MM.1S (cell line): Measurements from ENCODE around the gene TOE1.

Experiments used
- DNase-seq: peaks from one replicate; pipeline ENCODE4 v3.0.0-alpha.2; 2015
- H2AFZ ChIP-seq: fragments of 300-600 bp; sonication (generic); 2 replicates; pipeline ENCODE4 v1.6.0; 2016; ENCODE audit warnings: antibody characterized with exemption, low read length
- H3F3A ChIP-seq: fragments of 300-600 bp; sonication (generic); 2 replicates; pipeline ENCODE4 v1.6.1; 2016; ENCODE audit warnings: mild to moderate bottlenecking, antibody characterized with exemption, low read length, moderate library complexity, mixed read lengths; ENCODE audit not compliant: insufficient read depth
- H3K27ac ChIP-seq: fragments of 300-600 bp; sonication (generic); 2 replicates; pipeline ENCODE4 v1.5.1; 2016; ENCODE audit warnings: mild to moderate bottlenecking, low read length
- H3K27me3 ChIP-seq: fragments of 300-600 bp; sonication (generic); replicated peaks from 2 replicates; pipeline ENCODE4 v1.6.0; 2016; ENCODE audit warnings: low read length; ENCODE audit not compliant: insufficient read depth
- H3K36me3 ChIP-seq: fragments of 300-600 bp; sonication (generic); replicated peaks from 2 replicates; pipeline ENCODE4 v1.6.1; 2016; ENCODE audit warnings: mild to moderate bottlenecking, low read length, mixed read lengths; ENCODE audit not compliant: insufficient read depth
- H3K4me1 ChIP-seq: fragments of 300-600 bp; sonication (generic); 2 replicates; pipeline ENCODE4 v1.6.1; 2016; ENCODE audit warnings: low read length, mixed read lengths
- H3K4me2 ChIP-seq: fragments of 300-600 bp; sonication (generic); 2 replicates; pipeline ENCODE4 v1.6.0; 2016; ENCODE audit warnings: low read depth, low read length
- H3K4me3 ChIP-seq: fragments of 300-600 bp; sonication (generic); 2 replicates; pipeline ENCODE4 v1.5.1; 2016; ENCODE audit warnings: low read length, mixed read lengths
- H3K79me2 ChIP-seq: fragments of 300-600 bp; sonication (generic); 2 replicates; pipeline ENCODE4 v1.6.1; 2016; ENCODE audit warnings: mixed run types, low read length, mixed read lengths
- H3K9ac ChIP-seq: fragments of 300-600 bp; sonication (generic); 2 replicates; pipeline ENCODE4 v1.6.1; 2016; ENCODE audit warnings: low read length, mixed read lengths
- H3K9me2 ChIP-seq: fragments of 300-600 bp; sonication (generic); replicated peaks from 2 replicates; pipeline ENCODE4 v1.6.1; 2016; ENCODE audit warnings: mild to moderate bottlenecking, low read length, mixed read lengths; ENCODE audit not compliant: insufficient read depth
- H3K9me3 ChIP-seq: fragments of 300-600 bp; sonication (generic); replicated peaks from 2 replicates; pipeline ENCODE4 v1.6.1; 2016; ENCODE audit warnings: mild to moderate bottlenecking, low read length, mixed read lengths; ENCODE audit not compliant: insufficient read depth
- H4K20me1 ChIP-seq: fragments of 300-600 bp; sonication (generic); 2 replicates; pipeline ENCODE4 v1.6.1; 2016; ENCODE audit warnings: mild to moderate bottlenecking, low read length, moderate library complexity, mixed read lengths; ENCODE audit not compliant: insufficient read depth
- EZH2 ChIP-seq: fragments of 300-600 bp; sonication (generic); optimal IDR thresholded peaks from 2 replicates; pipeline ENCODE3; 2017; ENCODE audit warnings: low read depth, mild to moderate bottlenecking, antibody characterized with exemption, low read length, mixed read lengths
- EZH2phosphoT487 ChIP-seq: fragments of 300-600 bp; sonication (generic); IDR thresholded peaks from 2 replicates; pipeline ENCODE4 v1.6.1; 2018; ENCODE audit warnings: antibody characterized with exemption, low read length
- TF ChIP-seq, protein P1 (sequence below): fragments of 300-600 bp; sonication (generic); IDR thresholded peaks from 2 replicates; pipeline ENCODE4 v1.5.1; 2016; ENCODE audit warnings: antibody characterized with exemption, low read length, mixed read lengths

The TOE1 gene

DNA sequence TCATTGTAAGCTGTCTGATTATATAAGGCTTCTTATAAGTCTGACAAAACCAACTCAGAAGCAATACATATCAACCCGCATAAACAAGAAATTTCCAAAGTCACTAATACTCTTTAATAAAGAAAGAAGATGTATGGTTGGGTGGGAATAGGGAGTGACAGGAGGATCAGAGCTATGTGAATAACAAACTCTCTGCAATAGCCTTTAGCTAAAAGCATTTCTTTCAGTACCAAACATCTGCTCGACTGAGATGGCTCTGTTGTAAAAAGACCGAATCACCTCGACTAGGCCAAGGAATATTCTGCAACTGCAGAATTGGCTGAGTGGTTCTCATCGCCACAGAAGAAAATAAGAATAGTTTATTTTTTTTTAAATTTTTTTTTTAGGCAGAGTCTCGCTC is 39.6 kb downstream of the TOE1 start:
- Histone ChIP-seq H4K20me1 (no peaks in the 10 kb centered on the region), H2AFZ (no peak overlapping the region), H3K4me3 (no peak overlapping the region), H3F3A (no peaks in the 10 kb centered on the region), H3K4me2 (no peak overlapping the region), H3K79me2 (no peaks in the 10 kb centered on the region), H3K27me3 (no peaks in the 10 kb centered on the region), H3K4me1 (peaks cover 20% of the 10 kb centered on the region), H3K9ac (no peak overlapping the region), H3K9me2 (no peaks in the 10 kb centered on the region), H3K9me3 (no peaks in the 10 kb centered on the region), H3K36me3 (no peaks in the 10 kb centered on the region), H3K27ac (no peak overlapping the region)
- DNase-seq = no peak
- no peak for TF ChIP-seq EZH2phosphoT487
- TF ChIP-seq EZH2 = no peak
- TF ChIP-seq, protein P1, sequence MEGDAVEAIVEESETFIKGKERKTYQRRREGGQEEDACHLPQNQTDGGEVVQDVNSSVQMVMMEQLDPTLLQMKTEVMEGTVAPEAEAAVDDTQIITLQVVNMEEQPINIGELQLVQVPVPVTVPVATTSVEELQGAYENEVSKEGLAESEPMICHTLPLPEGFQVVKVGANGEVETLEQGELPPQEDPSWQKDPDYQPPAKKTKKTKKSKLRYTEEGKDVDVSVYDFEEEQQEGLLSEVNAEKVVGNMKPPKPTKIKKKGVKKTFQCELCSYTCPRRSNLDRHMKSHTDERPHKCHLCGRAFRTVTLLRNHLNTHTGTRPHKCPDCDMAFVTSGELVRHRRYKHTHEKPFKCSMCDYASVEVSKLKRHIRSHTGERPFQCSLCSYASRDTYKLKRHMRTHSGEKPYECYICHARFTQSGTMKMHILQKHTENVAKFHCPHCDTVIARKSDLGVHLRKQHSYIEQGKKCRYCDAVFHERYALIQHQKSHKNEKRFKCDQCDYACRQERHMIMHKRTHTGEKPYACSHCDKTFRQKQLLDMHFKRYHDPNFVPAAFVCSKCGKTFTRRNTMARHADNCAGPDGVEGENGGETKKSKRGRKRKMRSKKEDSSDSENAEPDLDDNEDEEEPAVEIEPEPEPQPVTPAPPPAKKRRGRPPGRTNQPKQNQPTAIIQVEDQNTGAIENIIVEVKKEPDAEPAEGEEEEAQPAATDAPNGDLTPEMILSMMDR = no peak

DNA sequence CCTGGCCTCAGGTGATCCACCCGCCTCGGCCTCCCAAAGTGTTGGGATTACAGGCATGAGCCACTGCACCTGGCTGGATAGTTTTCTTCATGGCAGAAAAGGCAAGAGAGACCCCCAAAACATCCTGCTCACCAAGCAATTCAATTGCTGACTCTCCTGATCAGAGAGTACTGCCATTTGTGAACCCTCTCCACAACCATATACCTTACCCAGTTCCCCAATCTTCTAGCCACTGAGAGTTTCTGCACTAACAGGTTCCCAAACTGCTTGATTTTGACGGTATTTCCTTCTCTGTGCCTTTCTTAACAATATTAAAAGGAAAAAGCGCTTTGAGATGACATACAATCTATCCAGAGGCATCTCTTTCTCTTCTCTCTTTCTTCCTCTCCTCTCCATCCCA is 40.2 kb downstream of the TOE1 start:
- TF ChIP-seq, protein P1 = no peak
- TF ChIP-seq EZH2phosphoT487 (no peak), EZH2 (no peak)
- no peak overlapping the region for H3K4me3 ChIP-seq
- no peak for DNase-seq
- no peak overlapping the region for H3K27ac ChIP-seq
- no peaks in the 10 kb centered on the region for H3K36me3 ChIP-seq
- no peak overlapping the region for H3K4me2 ChIP-seq
- no peaks in the 10 kb centered on the region for H3K9me2 ChIP-seq
- no peaks in the 10 kb centered on the region for H3K79me2 ChIP-seq
- H2AFZ ChIP-seq = no peak overlapping the region
- H3K9ac ChIP-seq = no peak overlapping the region
- H4K20me1 ChIP-seq = no peaks in the 10 kb centered on the region
- H3K9me3 ChIP-seq = no peaks in the 10 kb centered on the region
- H3K27me3 ChIP-seq = no peaks in the 10 kb centered on the region
- H3F3A ChIP-seq = no peaks in the 10 kb centered on the region
- peaks cover 14% of the 10 kb centered on the region for H3K4me1 ChIP-seq

DNA sequence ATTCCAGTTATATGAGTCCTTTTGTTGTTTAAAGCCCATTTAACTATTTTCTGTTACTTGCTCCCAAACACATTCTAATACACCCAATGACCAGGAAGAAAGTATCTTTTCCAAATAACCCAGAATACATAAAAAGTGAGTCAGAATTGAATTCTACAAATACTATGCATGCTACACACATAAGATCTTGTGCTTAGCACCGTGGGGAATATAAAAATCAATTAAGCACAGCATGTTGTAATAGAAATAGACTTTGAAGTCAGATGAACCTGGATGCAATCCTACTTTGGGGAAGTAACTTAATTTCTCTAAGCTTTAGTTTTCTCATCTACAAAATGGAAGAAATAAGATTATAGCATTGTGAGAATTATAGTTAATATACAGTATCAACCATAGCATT is 40.8 kb downstream of the TOE1 start:
- no peak overlapping the region for H2AFZ ChIP-seq
- H3K9me2 ChIP-seq = no peaks in the 10 kb centered on the region
- H3K4me2 ChIP-seq = no peak overlapping the region
- H4K20me1 ChIP-seq = no peaks in the 10 kb centered on the region
- H3K4me3 ChIP-seq = no peak overlapping the region
- H3K79me2 ChIP-seq = no peaks in the 10 kb centered on the region
- H3K4me1 ChIP-seq = peaks cover 10% of the 10 kb centered on the region
- no peaks in the 10 kb centered on the region for H3K9me3 ChIP-seq
- no peaks in the 10 kb centered on the region for H3F3A ChIP-seq
- H3K27ac ChIP-seq = no peak overlapping the region
- no peak overlapping the region for H3K9ac ChIP-seq
- H3K27me3 ChIP-seq = no peaks in the 10 kb centered on the region
- DNase-seq = no peak
- TF ChIP-seq EZH2 = no peak
- TF ChIP-seq, protein P1 = no peak
- TF ChIP-seq EZH2phosphoT487 = no peak
- no peaks in the 10 kb centered on the region for H3K36me3 ChIP-seq
